ENCODE results near the gene CDK14.

CDK14 gene

DNA sequence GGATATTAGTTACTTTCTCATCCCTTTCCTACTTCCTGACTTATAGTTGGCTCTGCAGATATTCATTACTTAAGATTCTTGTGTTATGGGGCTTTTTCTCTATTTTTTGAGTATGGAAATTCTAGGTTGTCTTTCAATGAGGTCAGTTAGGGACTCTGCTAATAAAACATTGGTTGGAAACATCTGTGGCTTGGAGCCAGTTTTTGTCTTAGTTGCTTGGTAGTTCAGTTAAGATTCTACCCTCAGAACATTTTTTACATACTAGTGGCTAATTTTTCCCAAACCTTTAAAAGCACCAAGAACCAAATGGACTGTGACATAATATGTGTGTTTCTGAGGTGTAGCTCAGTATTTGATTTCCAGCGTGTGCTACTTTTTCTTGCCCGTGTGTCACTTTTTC is 362.5 kb downstream of the CDK14 start:
- TF ChIP-seq, protein P1, sequence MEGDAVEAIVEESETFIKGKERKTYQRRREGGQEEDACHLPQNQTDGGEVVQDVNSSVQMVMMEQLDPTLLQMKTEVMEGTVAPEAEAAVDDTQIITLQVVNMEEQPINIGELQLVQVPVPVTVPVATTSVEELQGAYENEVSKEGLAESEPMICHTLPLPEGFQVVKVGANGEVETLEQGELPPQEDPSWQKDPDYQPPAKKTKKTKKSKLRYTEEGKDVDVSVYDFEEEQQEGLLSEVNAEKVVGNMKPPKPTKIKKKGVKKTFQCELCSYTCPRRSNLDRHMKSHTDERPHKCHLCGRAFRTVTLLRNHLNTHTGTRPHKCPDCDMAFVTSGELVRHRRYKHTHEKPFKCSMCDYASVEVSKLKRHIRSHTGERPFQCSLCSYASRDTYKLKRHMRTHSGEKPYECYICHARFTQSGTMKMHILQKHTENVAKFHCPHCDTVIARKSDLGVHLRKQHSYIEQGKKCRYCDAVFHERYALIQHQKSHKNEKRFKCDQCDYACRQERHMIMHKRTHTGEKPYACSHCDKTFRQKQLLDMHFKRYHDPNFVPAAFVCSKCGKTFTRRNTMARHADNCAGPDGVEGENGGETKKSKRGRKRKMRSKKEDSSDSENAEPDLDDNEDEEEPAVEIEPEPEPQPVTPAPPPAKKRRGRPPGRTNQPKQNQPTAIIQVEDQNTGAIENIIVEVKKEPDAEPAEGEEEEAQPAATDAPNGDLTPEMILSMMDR (IDR thresholded peaks at IDR 0.05): no peak
- no peaks in the 10 kb centered on the region for H3K4me1 ChIP-seq (ENCODE audit: control insufficient read depth in 1 of 2, insufficient read depth in 1 of 2, low read depth in 1 of 2, low read length in 1 of 2)
- no peaks in the 10 kb centered on the region for H3K9me3 ChIP-seq
- no peak overlapping the region for H3K4me3 ChIP-seq (ENCODE audit: low read depth in 1 of 2, low read length in 1 of 2)
- H3K27me3 ChIP-seq: no peaks in the 10 kb centered on the region
- no peak overlapping the region for H3K27ac ChIP-seq
- H3K36me3 ChIP-seq: peaks cover 7% of the 10 kb centered on the region

DNA sequence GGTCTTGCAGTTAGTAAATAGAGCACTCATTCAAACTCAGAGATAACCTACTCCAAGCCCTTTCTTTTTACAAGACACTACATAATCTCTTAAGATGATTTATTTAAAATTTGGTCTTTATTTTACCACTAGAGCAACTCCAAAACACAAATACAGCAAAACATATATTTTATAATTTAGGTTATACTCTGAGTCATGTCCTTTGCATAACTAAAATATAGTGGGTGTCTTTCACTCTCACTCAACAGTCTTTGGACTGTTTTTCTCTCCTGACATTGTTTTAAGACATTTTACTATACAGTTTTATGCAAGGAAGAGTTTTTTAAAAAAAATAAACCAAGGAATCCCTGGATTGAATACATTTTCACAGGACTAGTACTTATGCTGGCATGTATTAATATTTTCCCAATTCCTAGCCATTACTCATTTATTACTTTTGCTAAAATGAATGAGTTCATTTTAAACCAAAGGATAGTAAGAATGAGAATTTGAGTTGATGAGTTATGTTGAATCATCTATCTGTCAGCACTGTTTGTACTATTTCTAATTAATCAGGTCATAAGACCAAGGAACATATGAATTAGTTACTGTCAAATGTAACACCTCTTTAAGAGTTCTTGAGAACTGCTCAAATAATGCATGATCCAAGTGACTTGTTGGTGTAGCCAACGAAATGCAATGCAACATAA is 365.1 kb downstream of the CDK14 start:
- TF ChIP-seq, protein P1 (IDR thresholded peaks at IDR 0.05): no peak
- H3K9me3 ChIP-seq: no peaks in the 10 kb centered on the region
- no peaks in the 10 kb centered on the region for H3K36me3 ChIP-seq
- H3K4me1 ChIP-seq (ENCODE audit: control insufficient read depth in 1 of 2, insufficient read depth in 1 of 2, low read depth in 1 of 2, low read length in 1 of 2): no peaks in the 10 kb centered on the region
- no peaks in the 10 kb centered on the region for H3K27me3 ChIP-seq
- H3K27ac ChIP-seq: no peak overlapping the region
- no peak overlapping the region for H3K4me3 ChIP-seq (ENCODE audit: low read depth in 1 of 2, low read length in 1 of 2)

DNA sequence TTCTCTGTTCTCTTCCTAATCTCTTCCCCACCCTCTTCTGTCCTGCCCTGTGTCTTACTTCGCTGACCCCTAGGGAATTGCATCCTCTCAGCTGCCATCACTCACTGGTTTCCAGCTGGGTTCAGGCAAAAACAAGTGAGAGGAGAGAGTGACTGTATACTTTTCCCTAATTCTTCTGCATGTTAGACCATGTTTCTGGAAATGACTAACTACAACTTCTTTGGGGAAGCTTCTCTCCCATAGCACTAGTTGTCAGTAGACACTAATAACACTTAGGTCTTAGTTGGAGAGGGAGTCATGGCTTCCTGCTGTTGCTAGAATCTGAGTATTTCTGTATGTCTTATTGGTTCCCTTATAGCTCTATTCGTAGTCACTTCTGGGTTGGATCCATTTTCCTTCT is 369.1 kb downstream of the CDK14 start:
- Histone ChIP-seq H3K4me1 (ENCODE audit: control insufficient read depth in 1 of 2, insufficient read depth in 1 of 2, low read depth in 1 of 2, low read length in 1 of 2) (no peaks in the 10 kb centered on the region), H3K4me3 (ENCODE audit: low read depth in 1 of 2, low read length in 1 of 2) (no peak overlapping the region), H3K9me3 (no peaks in the 10 kb centered on the region), H3K27me3 (no peaks in the 10 kb centered on the region), H3K27ac (no peak overlapping the region), H3K36me3 (no peaks in the 10 kb centered on the region)
- TF ChIP-seq, protein P1 (IDR thresholded peaks at IDR 0.05): no peak

DNA sequence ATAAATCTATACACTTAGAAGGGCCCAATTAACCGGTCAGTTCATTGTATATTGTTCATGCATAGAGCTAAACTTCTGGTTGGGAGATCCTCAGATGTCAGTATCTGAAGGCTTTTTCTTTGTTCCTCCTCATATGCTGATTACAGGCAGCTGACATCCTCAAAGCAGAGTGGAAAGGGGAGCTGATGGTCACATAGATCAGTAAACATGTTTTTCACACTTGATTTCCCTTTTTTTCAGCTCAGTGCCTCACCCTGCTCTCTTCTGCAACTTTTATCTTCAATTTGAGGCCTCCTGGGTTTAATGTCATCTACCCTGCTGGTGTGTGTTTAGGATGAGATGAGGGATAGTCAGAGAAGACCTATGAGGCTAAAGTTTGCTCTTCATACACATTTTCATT is 370.2 kb downstream of the CDK14 start:
- Histone ChIP-seq H3K4me1 (ENCODE audit: control insufficient read depth in 1 of 2, insufficient read depth in 1 of 2, low read depth in 1 of 2, low read length in 1 of 2) (no peaks in the 10 kb centered on the region), H3K4me3 (ENCODE audit: low read depth in 1 of 2, low read length in 1 of 2) (no peak overlapping the region), H3K27me3 (no peaks in the 10 kb centered on the region), H3K27ac (peak overlapping the region; percentile 4), H3K36me3 (no peaks in the 10 kb centered on the region), H3K9me3 (no peaks in the 10 kb centered on the region)
- TF ChIP-seq, protein P1 (IDR thresholded peaks at IDR 0.05): no peak

DNA sequence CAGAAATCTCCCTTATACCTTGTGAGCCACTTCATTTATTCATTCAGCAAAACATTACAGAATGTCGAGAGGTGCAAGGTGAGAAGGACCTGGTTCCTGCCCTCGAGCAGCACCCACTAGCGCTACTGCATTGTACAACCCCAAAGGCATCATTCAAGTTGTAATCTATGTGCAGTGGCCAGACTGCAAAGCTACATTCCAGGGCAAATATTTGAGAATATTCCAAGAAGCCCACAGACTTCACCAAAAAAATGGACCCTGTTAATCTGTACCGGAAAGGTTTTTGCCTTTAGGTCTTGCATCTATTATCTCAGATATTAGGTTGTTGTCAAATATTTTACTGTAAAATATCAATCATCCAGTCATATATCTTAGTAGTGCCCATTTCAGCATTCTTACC is 372.8 kb downstream of the CDK14 start:
- H3K9me3 ChIP-seq: peaks cover 2% of the 10 kb centered on the region
- TF ChIP-seq, protein P1 (IDR thresholded peaks at IDR 0.05): no peak

More for the DNA sequence above, 372.8 kb downstream of the CDK14 start:
- H3K27me3 ChIP-seq: no peaks in the 10 kb centered on the region
- no peak overlapping the region for H3K27ac ChIP-seq
- no peaks in the 10 kb centered on the region for H3K4me1 ChIP-seq (ENCODE audit: control insufficient read depth in 1 of 2, insufficient read depth in 1 of 2, low read depth in 1 of 2, low read length in 1 of 2)
- H3K4me3 ChIP-seq (ENCODE audit: low read depth in 1 of 2, low read length in 1 of 2): no peak overlapping the region
- H3K36me3 ChIP-seq: no peaks in the 10 kb centered on the region

All from neutrophil (primary cell).